ENCODE measurements around the gene HSD3B7.
"Not testable (repeated sequence)": the region's sequence is repeated elsewhere in the genome, so short reads cannot be mapped to it uniquely, and the experiment has no call there.

HSD3B7 gene

GRCh38 chr16:30984669-30985400 lies at the start of gene HSD3B7:
Gene HSD3B7, plus strand, starts transcription at chr16:30985207. Its CDS starts 452 bp downstream, at chr16:30985659.
- peak; percentile 66 for DNase-seq (ENCODE audit: low read depth)

GRCh38 chr16:30937692-30938091 lies 47.3 kb upstream of the HSD3B7 start:
- no peak for DNase-seq (ENCODE audit: low read depth)

- not testable (repeated sequence) for DNase-seq (ENCODE audit: low read depth)
Measured at GRCh38 chr16:30939571-30939970, 45.4 kb upstream of the HSD3B7 start.

- DNase-seq (ENCODE audit: low read depth), result peak; percentile 46
Measured at GRCh38 chr16:30941600-30942425, 43.2 kb upstream of the HSD3B7 start.

GRCh38 chr16:30942426-30942806 lies 42.6 kb upstream of the HSD3B7 start:
- no peak for DNase-seq (ENCODE audit: low read depth)

GRCh38 chr16:30944352-30944751 lies 40.7 kb upstream of the HSD3B7 start:
- no peak for DNase-seq (ENCODE audit: low read depth)

- DNase-seq (ENCODE audit: low read depth), result no peak
Measured at GRCh38 chr16:30946671-30947540, 38.1 kb upstream of the HSD3B7 start.

- no peak for DNase-seq (ENCODE audit: low read depth)
Measured at GRCh38 chr16:30947541-30947858, 37.5 kb upstream of the HSD3B7 start.

- peak; percentile 99 for DNase-seq (ENCODE audit: low read depth)
Measured at GRCh38 chr16:30947859-30948666, 36.9 kb upstream of the HSD3B7 start.

GRCh38 chr16:30948667-30949649 lies 36.0 kb upstream of the HSD3B7 start, which contains the start of gene ORAI3:
Gene ORAI3, plus strand, starts transcription at chr16:30949068. Its CDS starts 222 bp downstream, at chr16:30949290.
- peak; percentile 67 for DNase-seq (ENCODE audit: low read depth)

GRCh38 chr16:30949650-30950515 lies 35.1 kb upstream of the HSD3B7 start:
- DNase-seq (ENCODE audit: low read depth), result peak; percentile 90

GRCh38 chr16:30950516-30951065 lies 34.4 kb upstream of the HSD3B7 start:
- DNase-seq (ENCODE audit: low read depth), result no peak

GRCh38 chr16:30951193-30951592 lies 33.8 kb upstream of the HSD3B7 start:
- no peak for DNase-seq (ENCODE audit: low read depth)

- peak; percentile 93 for DNase-seq (ENCODE audit: low read depth)
Measured at GRCh38 chr16:30951750-30952149, 33.3 kb upstream of the HSD3B7 start.

GRCh38 chr16:30953111-30953510 lies 31.9 kb upstream of the HSD3B7 start:
- no peak for DNase-seq (ENCODE audit: low read depth)

GRCh38 chr16:30953511-30954124 lies 31.4 kb upstream of the HSD3B7 start:
- peak; percentile 54 for DNase-seq (ENCODE audit: low read depth)

- no peak for DNase-seq (ENCODE audit: low read depth)
Measured at GRCh38 chr16:30954993-30955392, 30.0 kb upstream of the HSD3B7 start.

Measured in fibroblast of gingiva (primary cell).